AG04449 (cell line): Measurements from ENCODE around the gene AJM1.

Experiments used
- CTCF ChIA-PET: fragments of 350-600 bp; formaldehyde crosslinking; extraction: SDS; loops from one replicate; lab custom pipeline; 2021; ENCODE audit warnings: antibody characterized with exemption; lab: Yijun Ruan, JAX
- POLR2A ChIA-PET: fragments of 400-600, 350-600 bp; formaldehyde crosslinking; extraction: SDS; loops from one replicate; lab custom pipeline; 2020; ENCODE audit warnings: antibody characterized with exemption, inconsistent platforms; lab: Yijun Ruan, JAX
- DNase-seq: peaks from one replicate; pipeline ENCODE4 v3.0.0-alpha.2; 2010; ENCODE audit warnings: low read depth, low spot score
- H3K4me3 ChIP-seq: 2 replicates; pipeline ENCODE4 v1.5.1; 2011; ENCODE audit warnings: low read depth, mild to moderate bottlenecking, control low read depth, low read length
- TF ChIP-seq, protein P1 (sequence below): IDR thresholded peaks from one replicate; pipeline ENCODE4 v1.5.1; 2011; ENCODE audit warnings: mild to moderate bottlenecking, moderate library complexity, low read length, control low read depth, inconsistent platforms; ENCODE audit not compliant: insufficient read depth; ENCODE audit errors: missing control alignments

The AJM1 gene

GRCh38 chr9:136804509-136805206 is 37.6 kb upstream of the AJM1 start:
- TF ChIP-seq, protein P1, sequence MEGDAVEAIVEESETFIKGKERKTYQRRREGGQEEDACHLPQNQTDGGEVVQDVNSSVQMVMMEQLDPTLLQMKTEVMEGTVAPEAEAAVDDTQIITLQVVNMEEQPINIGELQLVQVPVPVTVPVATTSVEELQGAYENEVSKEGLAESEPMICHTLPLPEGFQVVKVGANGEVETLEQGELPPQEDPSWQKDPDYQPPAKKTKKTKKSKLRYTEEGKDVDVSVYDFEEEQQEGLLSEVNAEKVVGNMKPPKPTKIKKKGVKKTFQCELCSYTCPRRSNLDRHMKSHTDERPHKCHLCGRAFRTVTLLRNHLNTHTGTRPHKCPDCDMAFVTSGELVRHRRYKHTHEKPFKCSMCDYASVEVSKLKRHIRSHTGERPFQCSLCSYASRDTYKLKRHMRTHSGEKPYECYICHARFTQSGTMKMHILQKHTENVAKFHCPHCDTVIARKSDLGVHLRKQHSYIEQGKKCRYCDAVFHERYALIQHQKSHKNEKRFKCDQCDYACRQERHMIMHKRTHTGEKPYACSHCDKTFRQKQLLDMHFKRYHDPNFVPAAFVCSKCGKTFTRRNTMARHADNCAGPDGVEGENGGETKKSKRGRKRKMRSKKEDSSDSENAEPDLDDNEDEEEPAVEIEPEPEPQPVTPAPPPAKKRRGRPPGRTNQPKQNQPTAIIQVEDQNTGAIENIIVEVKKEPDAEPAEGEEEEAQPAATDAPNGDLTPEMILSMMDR, result no peak
- ChIA-PET CTCF (interaction anchor here (7.1 kb wide), 1 partner anchor 12 kb away, joined by 69 read pairs; the partner anchor contains the start of gene TMEM141), POLR2A (no interaction called here)
- DNase-seq, result no peak
- no peak overlapping the region for H3K4me3 ChIP-seq

- TF ChIP-seq, protein P1, result no peak
- ChIA-PET CTCF (interaction anchor here (1.5 to 7.1 kb wide), 2 partner anchors 13 to 38 kb away, joined by 5 to 69 read pairs; partner anchors contain the start of genes AJM1 and TMEM141), POLR2A (interaction anchor here (0.6 kb wide), 1 partner anchor 437 kb away, joined by 3 read pairs; no protein-coding TSS in a partner anchor)
- H3K4me3 ChIP-seq, result no peak overlapping the region
- no peak for DNase-seq
Measured at GRCh38 chr9:136805207-136805740, 37.0 kb upstream of the AJM1 start.

DNA sequence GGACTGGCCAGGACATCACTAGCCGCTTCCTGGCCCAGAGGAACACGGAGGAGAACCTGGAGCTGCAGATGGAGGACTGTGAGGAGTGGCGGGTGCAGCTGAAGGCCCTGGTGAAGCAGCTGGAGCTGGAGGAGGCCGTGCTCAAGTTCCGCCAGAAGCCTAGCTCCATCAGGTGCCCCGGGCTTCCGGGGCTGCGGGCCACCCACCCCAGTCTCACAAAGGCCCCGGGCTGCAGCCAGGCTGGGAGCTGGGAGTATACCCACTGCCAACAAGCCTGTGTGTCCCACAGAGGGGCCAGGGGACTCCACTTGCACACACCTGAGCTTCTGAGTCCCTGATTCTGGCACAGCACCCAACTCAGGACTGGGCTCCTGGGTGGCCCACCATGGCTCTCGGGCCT is 36.2 kb upstream of the AJM1 start:
- no peak overlapping the region for H3K4me3 ChIP-seq
- DNase-seq, result no peak
- TF ChIP-seq, protein P1, result no peak
- POLR2A ChIA-PET, result interaction anchor here (0.6 to 1.4 kb wide), 2 partner anchors 43 to 437 kb away, joined by 3 read pairs; no protein-coding TSS in a partner anchor
- CTCF ChIA-PET, result interaction anchor here (1.5 to 7.1 kb wide), 3 partner anchors 14 to 37 kb away, joined by 5 to 69 read pairs (median 5); partner anchors contain the start of genes AJM1 and TMEM141

DNA sequence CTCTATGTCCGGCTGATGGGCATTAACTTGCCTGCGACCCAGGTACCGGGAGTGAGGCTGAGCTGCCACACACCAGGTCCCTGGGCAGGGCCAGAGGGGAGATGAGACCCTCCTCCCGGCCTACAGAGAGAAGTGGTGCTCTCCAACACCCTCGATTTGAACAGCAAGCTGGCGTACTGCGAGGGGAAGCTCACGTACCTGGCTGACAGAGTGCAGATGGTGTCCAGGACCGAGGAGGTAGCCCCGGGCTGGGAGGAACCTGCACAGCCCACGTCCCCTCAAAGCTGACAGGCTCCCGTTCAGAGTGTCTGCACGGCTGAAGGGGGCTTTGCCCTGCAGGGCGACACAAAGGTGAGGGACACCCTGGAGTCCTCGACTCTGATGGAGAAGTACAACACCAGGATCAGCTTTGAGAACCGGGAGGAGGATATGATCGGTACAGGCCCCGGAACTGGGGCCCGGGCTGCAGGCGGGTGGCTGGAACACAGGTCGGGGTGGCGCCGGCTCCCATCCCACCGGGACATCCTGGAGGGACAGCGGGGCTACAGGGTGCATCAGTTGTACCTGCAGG is 35.6 kb upstream of the AJM1 start:
- DNase-seq, result no peak
- H3K4me3 ChIP-seq, result peak overlapping the region; percentile 78
- ChIA-PET POLR2A (interaction anchor here (0.8 to 1.4 kb wide), 2 partner anchors 19 to 42 kb away, joined by 3 read pairs; no protein-coding TSS in a partner anchor), CTCF (interaction anchor here (1.2 to 7.1 kb wide), 7 partner anchors 14 to 240 kb away, joined by 3 to 69 read pairs (median 5); partner anchors contain the start of genes AJM1 and TMEM141)
- TF ChIP-seq, protein P1, result no peak

- ChIA-PET POLR2A (interaction anchor here (0.7 to 1.4 kb wide), 4 partner anchors 19 to 79 kb away, joined by 3 to 4 read pairs (median 3); no protein-coding TSS in a partner anchor), CTCF (interaction anchor here (1.2 to 7.1 kb wide), 7 partner anchors 7 to 240 kb away, joined by 3 to 69 read pairs (median 4); partner anchors contain the start of genes AJM1 and TMEM141)
- TF ChIP-seq, protein P1, result no peak
- peak within 1 kb of the TSS; percentile 78 for H3K4me3 ChIP-seq
- DNase-seq, result no peak
Measured at GRCh38 chr9:136807281-136808074, 34.8 kb upstream of the AJM1 start, which contains the start of gene RABL6. Gene RABL6 (plus strand): TSS chr9:136807948. CDS start chr9:136808197, 249 bp downstream.
